HG03460 (cell line): ENCODE measurements around the gene ABCC3.

Experiments used
- ATAC-seq: cut with Tn5 transposase; IDR thresholded peaks from one replicate; pipeline ENCODE4 v1.9.1; 2021; ENCODE audit not compliant: unreplicated experiment

Gene ABCC3

GRCh38 chr17:50683434-50684287 lies 49.0 kb downstream of the ABCC3 start:
- ATAC-seq: no peak

- ATAC-seq: no peak
Observed at GRCh38 chr17:50684288-50684611, 49.6 kb downstream of the ABCC3 start.

- ATAC-seq: no peak
Observed at GRCh38 chr17:50684612-50685333, 50.1 kb downstream of the ABCC3 start.

- no peak for ATAC-seq
Observed at GRCh38 chr17:50685334-50685665, 50.6 kb downstream of the ABCC3 start.

- no peak for ATAC-seq
Observed at GRCh38 chr17:50685691-50686493, 51.2 kb downstream of the ABCC3 start.

GRCh38 chr17:50686494-50687199 lies 52.0 kb downstream of the ABCC3 start:
- no peak for ATAC-seq

GRCh38 chr17:50687200-50688066 lies 52.8 kb downstream of the ABCC3 start:
- no peak for ATAC-seq

GRCh38 chr17:50688245-50688644 lies 53.6 kb downstream of the ABCC3 start:
- no peak for ATAC-seq

- no peak for ATAC-seq
Observed at GRCh38 chr17:50689251-50689650, 54.6 kb downstream of the ABCC3 start.

GRCh38 chr17:50689956-50690886 lies 55.5 kb downstream of the ABCC3 start:
- ATAC-seq: no peak

GRCh38 chr17:50690887-50691549 lies 56.3 kb downstream of the ABCC3 start:
- no peak for ATAC-seq

GRCh38 chr17:50691550-50692447 lies 57.1 kb downstream of the ABCC3 start:
- ATAC-seq: no peak

GRCh38 chr17:50692448-50693035 lies 57.9 kb downstream of the ABCC3 start:
- no peak for ATAC-seq

- ATAC-seq: no peak
Observed at GRCh38 chr17:50693036-50693682, 58.5 kb downstream of the ABCC3 start.

- no peak for ATAC-seq
Observed at GRCh38 chr17:50696365-50696879, 61.7 kb downstream of the ABCC3 start.

- ATAC-seq: no peak
Observed at GRCh38 chr17:50697062-50697461, 62.4 kb downstream of the ABCC3 start.
